Breast epithelium (tissue), 4 donors: ENCODE measurements around the gene LIME1. TPM values are rescaled to one million over a fixed set of nuclear protein-coding genes. Genes with fewer than 3 reads are reported as not detected.

Experiments used
- DNase-seq, 2 donors: peaks; one replicate each; pipeline ENCODE4 v3.0.0-alpha.2; 2019; ENCODE audit warnings: low spot score in 2 of 2
- H3K27ac ChIP-seq, 2 donors: fragments of 200-600 bp; sonication (generic) in 1 of 2; one replicate each; pipeline ENCODE4 v1.5.1; 2016 to 2019; ENCODE audit warnings: mild to moderate bottlenecking in 1 of 2
- H3K27me3 ChIP-seq, 2 donors: fragments of 200-600 bp; sonication (generic) in 1 of 2; one replicate each; pipeline versions ENCODE4 v1.5.1 to v1.6.0; 2017 to 2019; ENCODE audit warnings: control low read depth in 1 of 2, mild to moderate bottlenecking in 1 of 2
- H3K36me3 ChIP-seq: fragments of 200-600 bp; one replicate; pipeline ENCODE4 v1.5.1; 2019
- H3K4me1 ChIP-seq, 2 donors: fragments of 200-600 bp; sonication (generic); one replicate each; pipeline ENCODE4 v1.5.1; 2016 to 2019; ENCODE audit warnings: control low read depth in 1 of 2
- H3K4me3 ChIP-seq, 3 donors: fragments of 200-600 bp; sonication (generic); 1 replicate in 2 of 3; 2 replicates in 1 of 3; pipeline ENCODE4 v1.5.1; 2016 to 2019; ENCODE audit warnings: mild to moderate bottlenecking in 3 of 3, moderate library complexity in 2 of 3
- H3K9me3 ChIP-seq, 2 donors: fragments of 200-600 bp; sonication (generic) in 1 of 2; one replicate each; pipeline ENCODE4 v1.5.1; 2016 to 2019; ENCODE audit warnings: control low read depth in 1 of 2
- POLR2A ChIP-seq: fragments of 450-650 bp; IDR thresholded peaks from one replicate; pipeline ENCODE4 v1.6.1; 2016; ENCODE audit warnings: antibody characterized with exemption, mild to moderate bottlenecking, moderate library complexity
- POLR2AphosphoS5 ChIP-seq, 3 donors: sonication (generic); formaldehyde crosslinking; IDR thresholded peaks; one replicate each; pipeline ENCODE4 v1.6.1; 2017; ENCODE audit warnings: antibody characterized with exemption in 3 of 3
- intact Hi-C: fragments of 100-400 bp; cut with DNase I; formaldehyde crosslinking; loops from one replicate; pipeline ENCODE4 v1.15.1; 2023; ENCODE audit warnings: low total_unique reads
- total RNA-seq, 3 donors: library from RNA; depleted of rRNA; stranded (reverse); fragments of >200 nt; gene quantifications; one replicate each; pipeline ENCODE4 v1.1.0, GENCODE V29; 2016
- TF ChIP-seq, protein P1 (sequence below), 3 donors: fragments of 450-650 bp; IDR thresholded peaks; one replicate each; pipeline ENCODE4 v1.5.1; 2016 to 2017; ENCODE audit warnings: antibody characterized with exemption in 3 of 3, mild to moderate bottlenecking in 3 of 3, moderate library complexity in 3 of 3

The LIME1 gene
- total RNA-seq, 3 donors from 2014 or later, result 7.0 to 16.7 (median 12.0) TPM

DNA sequence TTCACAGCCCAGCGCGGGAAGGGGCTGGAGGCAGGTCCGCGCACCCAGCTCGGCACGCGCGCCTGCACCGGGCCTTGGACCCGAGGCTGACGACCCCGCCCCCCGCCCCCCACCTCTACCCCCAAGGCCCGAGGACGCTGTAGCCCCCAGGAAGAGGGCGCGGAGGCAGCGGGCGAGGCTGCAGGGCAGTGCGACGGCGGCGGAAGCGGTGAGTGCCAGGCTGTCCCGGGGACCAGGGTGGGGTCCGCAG, 1.2 kb downstream of the LIME1 start:
- TF ChIP-seq, protein P1, sequence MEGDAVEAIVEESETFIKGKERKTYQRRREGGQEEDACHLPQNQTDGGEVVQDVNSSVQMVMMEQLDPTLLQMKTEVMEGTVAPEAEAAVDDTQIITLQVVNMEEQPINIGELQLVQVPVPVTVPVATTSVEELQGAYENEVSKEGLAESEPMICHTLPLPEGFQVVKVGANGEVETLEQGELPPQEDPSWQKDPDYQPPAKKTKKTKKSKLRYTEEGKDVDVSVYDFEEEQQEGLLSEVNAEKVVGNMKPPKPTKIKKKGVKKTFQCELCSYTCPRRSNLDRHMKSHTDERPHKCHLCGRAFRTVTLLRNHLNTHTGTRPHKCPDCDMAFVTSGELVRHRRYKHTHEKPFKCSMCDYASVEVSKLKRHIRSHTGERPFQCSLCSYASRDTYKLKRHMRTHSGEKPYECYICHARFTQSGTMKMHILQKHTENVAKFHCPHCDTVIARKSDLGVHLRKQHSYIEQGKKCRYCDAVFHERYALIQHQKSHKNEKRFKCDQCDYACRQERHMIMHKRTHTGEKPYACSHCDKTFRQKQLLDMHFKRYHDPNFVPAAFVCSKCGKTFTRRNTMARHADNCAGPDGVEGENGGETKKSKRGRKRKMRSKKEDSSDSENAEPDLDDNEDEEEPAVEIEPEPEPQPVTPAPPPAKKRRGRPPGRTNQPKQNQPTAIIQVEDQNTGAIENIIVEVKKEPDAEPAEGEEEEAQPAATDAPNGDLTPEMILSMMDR (IDR thresholded peaks at IDR 0.05), result no peak
- TF ChIP-seq POLR2AphosphoS5 (IDR thresholded peaks at IDR 0.05) (no peak), POLR2A (no peak)
- Histone ChIP-seq H3K27me3 (no peaks in the 10 kb centered on the region), H3K4me3 (peak overlapping the region; percentile 9 to 89 (median 40)), H3K36me3 (no peaks in the 10 kb centered on the region), H3K4me1 (peaks cover 26 to 31% of the 10 kb centered on the region in 2 donors), H3K9me3 (no peaks in the 10 kb centered on the region), H3K27ac (no peak overlapping the region)
- intact Hi-C loops, result no loop called here
- DNase-seq, result no peak

DNA sequence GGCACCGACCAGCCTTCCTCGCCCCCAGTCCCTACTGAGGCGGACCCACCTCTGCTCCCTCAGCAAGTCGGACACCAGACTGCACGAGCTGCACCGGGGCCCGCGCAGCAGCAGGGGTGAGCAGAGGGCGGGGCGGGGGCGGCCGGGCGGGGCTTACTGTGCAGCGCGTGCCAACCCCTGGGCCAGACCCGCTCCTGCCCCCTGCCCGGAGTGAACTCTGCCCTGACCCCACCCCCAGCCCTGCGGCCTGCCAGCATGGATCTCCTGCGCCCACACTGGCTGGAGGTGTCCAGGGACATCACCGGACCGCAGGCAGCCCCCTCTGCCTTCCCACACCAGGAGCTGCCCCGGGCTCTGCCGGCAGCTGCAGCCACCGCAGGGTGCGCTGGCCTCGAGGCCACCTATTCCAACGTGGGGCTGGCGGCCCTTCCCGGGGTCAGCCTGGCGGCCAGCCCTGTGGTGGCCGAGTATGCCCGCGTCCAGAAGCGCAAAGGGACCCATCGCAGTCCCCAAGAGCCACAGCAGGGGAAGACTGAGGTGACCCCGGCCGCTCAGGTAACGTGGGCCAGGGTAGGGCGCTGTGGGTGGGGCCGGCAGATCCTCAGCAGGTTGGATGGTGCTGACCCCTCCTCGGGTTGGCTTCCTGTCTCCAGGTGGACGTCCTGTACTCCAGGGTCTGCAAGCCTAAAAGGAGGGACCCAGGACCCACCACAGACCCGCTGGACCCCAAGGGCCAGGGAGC, 1.7 kb downstream of the LIME1 start:
- peak overlapping the region; percentile 79 to 93 for H3K27ac ChIP-seq
- peak overlapping the region; percentile 9 to 89 (median 57) for H3K4me3 ChIP-seq
- TF ChIP-seq, protein P1 (IDR thresholded peaks at IDR 0.05), result no peak
- TF ChIP-seq POLR2AphosphoS5 (IDR thresholded peaks at IDR 0.05) (no peak), POLR2A (no peak)
- no peaks in the 10 kb centered on the region for H3K27me3 ChIP-seq
- H3K9me3 ChIP-seq, result no peaks in the 10 kb centered on the region
- no peak for DNase-seq
- intact Hi-C loops, result no loop called here
- no peaks in the 10 kb centered on the region for H3K36me3 ChIP-seq
- H3K4me1 ChIP-seq, result peaks cover 26 to 31% of the 10 kb centered on the region in 2 donors

DNA sequence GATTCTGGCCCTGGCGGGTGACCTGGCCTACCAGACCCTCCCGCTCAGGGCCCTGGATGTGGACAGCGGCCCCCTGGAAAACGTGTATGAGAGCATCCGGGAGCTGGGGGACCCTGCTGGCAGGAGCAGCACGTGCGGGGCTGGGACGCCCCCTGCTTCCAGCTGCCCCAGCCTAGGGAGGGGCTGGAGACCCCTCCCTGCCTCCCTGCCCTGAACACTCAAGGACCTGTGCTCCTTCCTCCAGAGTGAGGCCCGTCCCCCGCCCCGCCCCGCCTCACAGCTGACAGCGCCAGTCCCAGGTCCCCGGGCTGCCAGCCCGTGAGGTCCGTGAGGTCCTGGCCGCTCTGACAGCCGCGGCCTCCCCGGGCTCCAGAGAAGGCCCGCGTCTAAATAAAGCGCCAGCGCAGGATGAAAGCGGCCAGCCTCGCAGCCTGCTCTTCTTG, 2.2 kb downstream of the LIME1 start:
- intact Hi-C loops, result no loop called here
- Histone ChIP-seq H3K27ac (peak overlapping the region; percentile 79 to 93), H3K9me3 (no peaks in the 10 kb centered on the region), H3K27me3 (no peaks in the 10 kb centered on the region), H3K4me3 (peak overlapping the region; percentile 51 to 89 (median 57)), H3K36me3 (no peaks in the 10 kb centered on the region), H3K4me1 (peaks cover 26 to 31% of the 10 kb centered on the region in 2 donors)
- TF ChIP-seq, protein P1 (IDR thresholded peaks at IDR 0.05), result no peak
- no peak for TF ChIP-seq POLR2A
- no peak for TF ChIP-seq POLR2AphosphoS5 (IDR thresholded peaks at IDR 0.05)
- DNase-seq, result peak in 1 of 2 donors; percentile 82

DNA sequence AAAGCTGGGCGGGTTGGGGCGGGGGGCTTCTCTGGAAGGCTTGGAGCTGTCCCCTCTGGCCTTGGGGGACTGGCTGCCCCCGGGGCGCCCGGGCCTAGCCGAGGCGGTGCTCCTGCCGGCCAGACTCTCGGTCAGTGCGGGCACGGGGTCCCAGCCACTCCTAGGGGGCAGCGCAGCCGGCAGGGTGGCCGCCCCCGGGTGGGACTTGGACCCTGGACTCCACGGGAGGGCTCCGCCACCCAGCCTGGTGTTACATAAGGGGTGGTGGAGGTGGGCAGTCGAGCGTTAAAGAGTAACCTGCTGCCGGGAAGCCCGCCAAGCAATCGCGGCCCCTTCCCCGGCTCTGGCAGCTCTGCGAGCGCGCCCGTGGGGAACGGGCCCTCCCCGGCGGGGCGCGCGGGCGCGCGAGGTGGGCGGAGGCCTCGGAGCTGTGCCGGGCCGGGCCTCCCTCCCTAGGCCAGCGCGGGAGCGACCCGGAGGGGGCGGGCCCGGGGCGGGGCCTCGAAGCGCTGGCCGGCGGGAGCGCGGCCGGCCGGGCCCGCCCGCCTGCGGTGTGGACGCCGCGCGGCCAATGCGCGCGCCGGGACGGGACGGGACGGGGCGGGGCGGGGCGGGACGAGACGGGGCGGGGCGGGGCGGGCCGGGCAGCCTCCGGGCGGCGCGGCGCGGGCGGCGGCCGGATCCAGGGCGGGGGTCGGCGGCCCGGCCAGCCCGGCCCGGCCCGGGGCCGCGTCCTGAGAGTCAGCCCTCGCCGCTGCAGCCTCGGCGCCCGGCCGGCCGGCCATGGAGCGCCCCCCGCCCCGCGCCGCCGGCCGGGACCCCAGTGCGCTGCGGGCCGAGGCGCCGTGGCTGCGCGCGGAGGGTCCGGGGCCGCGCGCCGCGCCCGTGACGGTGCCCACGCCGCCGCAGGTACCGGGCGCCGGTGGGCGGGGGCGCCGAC, 2.9 kb downstream of the LIME1 start, which contains the start of gene SLC2A4RG:
TSS of gene SLC2A4RG (plus strand) at position 647 of the 940 bp plus-strand sequence. CDS start at position 784, 137 bp downstream.
- intact Hi-C loops, result no loop called here
- TF ChIP-seq POLR2A, result no peak
- peak in 2 of 3 donors; percentile 15 to 26 for TF ChIP-seq POLR2AphosphoS5 (IDR thresholded peaks at IDR 0.05)
- H3K4me1 ChIP-seq, result peaks cover 26 to 31% of the 10 kb centered on the region in 2 donors
- no peaks in the 10 kb centered on the region for H3K9me3 ChIP-seq
- H3K4me3 ChIP-seq, result peak within 1 kb of the TSS; percentile 60 to 89 (median 61)
- H3K27me3 ChIP-seq, result no peaks in the 10 kb centered on the region
- peak within 1 kb of the TSS; percentile 80 to 99 for H3K27ac ChIP-seq
- H3K36me3 ChIP-seq, result no peaks in the 10 kb centered on the region
- DNase-seq, result peak; percentile 70 to 72

DNA sequence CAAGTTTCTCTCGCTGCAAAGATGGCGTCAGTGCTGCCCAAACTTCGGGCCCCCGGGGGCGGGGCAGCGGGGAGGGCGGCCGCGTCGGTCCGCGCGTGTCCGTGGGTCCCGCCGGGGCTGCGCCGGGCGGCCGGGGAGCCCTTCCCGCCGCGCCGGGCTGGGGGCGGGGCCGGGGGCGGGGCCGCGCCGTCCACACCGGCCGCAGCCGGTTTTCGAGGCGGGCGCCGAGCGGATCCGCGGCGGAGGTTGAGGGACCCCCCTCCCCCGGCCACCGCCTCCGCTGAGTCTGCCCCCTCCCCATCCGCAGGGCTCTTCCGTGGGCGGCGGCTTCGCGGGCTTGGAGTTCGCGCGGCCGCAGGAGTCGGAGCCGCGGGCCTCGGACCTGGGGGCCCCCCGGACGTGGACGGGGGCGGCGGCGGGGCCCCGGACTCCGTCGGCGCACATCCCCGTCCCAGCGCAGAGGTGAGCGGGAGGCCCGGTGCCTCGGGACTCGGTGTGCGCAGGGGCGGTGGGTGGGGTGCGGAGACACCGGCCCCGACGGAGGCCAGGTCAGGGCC, 3.7 kb downstream of the LIME1 start:
- Histone ChIP-seq H3K27ac (peak overlapping the region; percentile 80 to 99), H3K9me3 (no peaks in the 10 kb centered on the region), H3K27me3 (no peaks in the 10 kb centered on the region), H3K4me1 (peaks cover 26 to 31% of the 10 kb centered on the region in 2 donors), H3K4me3 (peak overlapping the region; percentile 60 to 83 (median 61)), H3K36me3 (no peaks in the 10 kb centered on the region)
- no peak for DNase-seq
- intact Hi-C loops, result no loop called here
- no peak for TF ChIP-seq POLR2A
- no peak for TF ChIP-seq POLR2AphosphoS5 (IDR thresholded peaks at IDR 0.05)
- TF ChIP-seq, protein P1 (IDR thresholded peaks at IDR 0.05), result no peak
